Activated naive CD8-positive, alpha-beta T cell treated with anti-CD3 and anti-CD28 coated beads, Interleukin-2, amount 10 ng/mL, durations not matched to agents 7 days and 5 days (primary cell): ENCODE results near the gene C6orf141. TPM values are rescaled to one million over a fixed set of nuclear protein-coding genes. Genes with fewer than 3 reads are reported as not detected.

Source experiments
- ATAC-seq: fragments of 150-1000 bp; cut with Tn5 transposase; one replicate; pipeline ENCODE4 v1.10.0; 2021; ENCODE audit warnings: low read depth, moderate library complexity
- POLR2A ChIA-PET: fragments of 350-600 bp; sonication (Branson Sonifier 250); formaldehyde crosslinking; loops from one replicate; lab custom pipeline; 2021; ENCODE audit warnings: antibody characterized with exemption; lab: Charles Lee
- DNase-seq: peaks from one replicate; pipeline ENCODE4 v3.0.0; 2021
- H3K27ac Mint-ChIP-seq: one replicate; pipeline ENCODE4 v1.8.0; 2022; ENCODE audit warnings: mild to moderate bottlenecking, mixed read lengths
- H3K27me3 Mint-ChIP-seq: one replicate; pipeline ENCODE4 v1.8.0; 2022; ENCODE audit warnings: mild to moderate bottlenecking, moderate library complexity, mixed read lengths
- H3K36me3 Mint-ChIP-seq: one replicate; pipeline ENCODE4 v1.8.0; 2021; ENCODE audit warnings: mild to moderate bottlenecking, mixed read lengths
- H3K4me1 Mint-ChIP-seq: one replicate; pipeline ENCODE4 v1.8.0; 2021; ENCODE audit warnings: mixed read lengths
- H3K4me3 Mint-ChIP-seq: one replicate; pipeline ENCODE4 v1.8.0; 2022; ENCODE audit warnings: mild to moderate bottlenecking, moderate library complexity, mixed read lengths
- H3K9me3 Mint-ChIP-seq: one replicate; pipeline ENCODE4 v1.8.0; 2021; ENCODE audit warnings: mixed read lengths
- total RNA-seq, 2 experiments: library from RNA; stranded (reverse); gene quantifications; one replicate each; pipeline ENCODE4 v1.2.3, GENCODE V29; 2021

C6orf141 gene
- total RNA-seq, 2 experiments from 2014 or later = 0.68 to 0.80 TPM

GRCh38 chr6:49524541-49524940 lies 25.9 kb upstream of the C6orf141 start:
- POLR2A ChIA-PET = no interaction called here
- H3K27ac Mint-ChIP-seq = no peak overlapping the region
- ATAC-seq = no peak

GRCh38 chr6:49526598-49526997 lies 23.9 kb upstream of the C6orf141 start:
- H3K36me3 Mint-ChIP-seq = no peaks in the 10 kb centered on the region
- no peak overlapping the region for H3K27ac Mint-ChIP-seq
- H3K27me3 Mint-ChIP-seq = peaks cover 4% of the 10 kb centered on the region
- H3K4me1 Mint-ChIP-seq = no peaks in the 10 kb centered on the region
- DNase-seq (no peak), ATAC-seq (no peak)
- POLR2A ChIA-PET = no interaction called here
- no peak overlapping the region for H3K4me3 Mint-ChIP-seq
- no peaks in the 10 kb centered on the region for H3K9me3 Mint-ChIP-seq

More at GRCh38 chr6:49524541-49524940, 25.9 kb upstream of the C6orf141 start:
- no peaks in the 10 kb centered on the region for H3K36me3 Mint-ChIP-seq
- no peak for DNase-seq
- no peak overlapping the region for H3K4me3 Mint-ChIP-seq
- H3K9me3 Mint-ChIP-seq = no peaks in the 10 kb centered on the region
- peaks cover 4% of the 10 kb centered on the region for H3K27me3 Mint-ChIP-seq
- H3K4me1 Mint-ChIP-seq = no peaks in the 10 kb centered on the region

GRCh38 chr6:49527320-49527719 lies 23.1 kb upstream of the C6orf141 start:
- no peak for DNase-seq
- peaks cover 2% of the 10 kb centered on the region for H3K4me1 Mint-ChIP-seq
- no peaks in the 10 kb centered on the region for H3K9me3 Mint-ChIP-seq
- no peaks in the 10 kb centered on the region for H3K36me3 Mint-ChIP-seq
- ATAC-seq = no peak
- no peak overlapping the region for H3K4me3 Mint-ChIP-seq
- H3K27ac Mint-ChIP-seq = peak overlapping the region; percentile 20
- H3K27me3 Mint-ChIP-seq = peaks cover 10% of the 10 kb centered on the region
- POLR2A ChIA-PET = no interaction called here

- DNase-seq (no peak), ATAC-seq (no peak)
- Mint-ChIP-seq H3K4me3 (no peak overlapping the region), H3K4me1 (peaks cover 3% of the 10 kb centered on the region), H3K27me3 (peaks cover 17% of the 10 kb centered on the region), H3K27ac (no peak overlapping the region), H3K9me3 (no peaks in the 10 kb centered on the region), H3K36me3 (no peaks in the 10 kb centered on the region)
- POLR2A ChIA-PET = no interaction called here
Observed at GRCh38 chr6:49528571-49528970, 21.9 kb upstream of the C6orf141 start.

- Mint-ChIP-seq H3K4me1 (peaks cover 3% of the 10 kb centered on the region), H3K27ac (no peak overlapping the region), H3K4me3 (no peak overlapping the region), H3K9me3 (no peaks in the 10 kb centered on the region), H3K27me3 (peaks cover 22% of the 10 kb centered on the region), H3K36me3 (no peaks in the 10 kb centered on the region)
- DNase-seq = no peak
- POLR2A ChIA-PET = no interaction called here
- ATAC-seq = no peak
Observed at GRCh38 chr6:49530141-49530776, 20.2 kb upstream of the C6orf141 start.

- DNase-seq = no peak
- POLR2A ChIA-PET = interaction anchor here (1.2 kb wide), 1 partner anchor 14 kb away, joined by 3 read pairs; no protein-coding TSS in a partner anchor
- H3K9me3 Mint-ChIP-seq = no peaks in the 10 kb centered on the region
Observed at GRCh38 chr6:49531774-49532569, 18.5 kb upstream of the C6orf141 start.

GRCh38 chr6:49535795-49536194 lies 14.7 kb upstream of the C6orf141 start:
- peaks cover 19% of the 10 kb centered on the region for H3K27me3 Mint-ChIP-seq
- peaks cover 3% of the 10 kb centered on the region for H3K4me1 Mint-ChIP-seq
- no peak overlapping the region for H3K27ac Mint-ChIP-seq
- no peaks in the 10 kb centered on the region for H3K36me3 Mint-ChIP-seq
- POLR2A ChIA-PET = no interaction called here
- no peak overlapping the region for H3K4me3 Mint-ChIP-seq
- no peak for DNase-seq
- no peaks in the 10 kb centered on the region for H3K9me3 Mint-ChIP-seq
- ATAC-seq = no peak

More at GRCh38 chr6:49531774-49532569, 18.5 kb upstream of the C6orf141 start:
- no peaks in the 10 kb centered on the region for H3K36me3 Mint-ChIP-seq
- peak; percentile 58 for ATAC-seq
- peaks cover 3% of the 10 kb centered on the region for H3K4me1 Mint-ChIP-seq
- no peak overlapping the region for H3K27ac Mint-ChIP-seq
- peak overlapping the region; percentile 15 for H3K4me3 Mint-ChIP-seq
- peaks cover 23% of the 10 kb centered on the region for H3K27me3 Mint-ChIP-seq

GRCh38 chr6:49539102-49539501 lies 11.4 kb upstream of the C6orf141 start:
- Mint-ChIP-seq H3K27ac (no peak overlapping the region), H3K27me3 (peaks cover 9% of the 10 kb centered on the region), H3K4me1 (no peaks in the 10 kb centered on the region), H3K9me3 (no peaks in the 10 kb centered on the region), H3K4me3 (no peak overlapping the region), H3K36me3 (no peaks in the 10 kb centered on the region)
- ATAC-seq = no peak
- DNase-seq = no peak
- POLR2A ChIA-PET = no interaction called here

GRCh38 chr6:49540614-49541013 lies 9.9 kb upstream of the C6orf141 start:
- no peaks in the 10 kb centered on the region for H3K36me3 Mint-ChIP-seq
- DNase-seq (no peak), ATAC-seq (no peak)
- H3K4me3 Mint-ChIP-seq = no peak overlapping the region
- no peaks in the 10 kb centered on the region for H3K4me1 Mint-ChIP-seq
- no peak overlapping the region for H3K27ac Mint-ChIP-seq
- POLR2A ChIA-PET = no interaction called here
- H3K27me3 Mint-ChIP-seq = peaks cover 8% of the 10 kb centered on the region
- H3K9me3 Mint-ChIP-seq = no peaks in the 10 kb centered on the region

- peaks cover 10% of the 10 kb centered on the region for H3K27me3 Mint-ChIP-seq
- H3K4me1 Mint-ChIP-seq = no peaks in the 10 kb centered on the region
- ATAC-seq = no peak
- H3K4me3 Mint-ChIP-seq = no peak overlapping the region
- DNase-seq = no peak
- H3K27ac Mint-ChIP-seq = no peak overlapping the region
- H3K36me3 Mint-ChIP-seq = no peaks in the 10 kb centered on the region
- POLR2A ChIA-PET = no interaction called here
- no peaks in the 10 kb centered on the region for H3K9me3 Mint-ChIP-seq
Observed at GRCh38 chr6:49541210-49541724, 9.2 kb upstream of the C6orf141 start.

- POLR2A ChIA-PET = no interaction called here
- Mint-ChIP-seq H3K27me3 (peaks cover 12% of the 10 kb centered on the region), H3K36me3 (no peaks in the 10 kb centered on the region), H3K4me1 (no peaks in the 10 kb centered on the region), H3K9me3 (no peaks in the 10 kb centered on the region), H3K27ac (no peak overlapping the region), H3K4me3 (no peak overlapping the region)
- no peak for DNase-seq
- ATAC-seq = no peak
Observed at GRCh38 chr6:49541936-49542335, 8.5 kb upstream of the C6orf141 start.

GRCh38 chr6:49543087-49543858 lies 7.2 kb upstream of the C6orf141 start:
- H3K27ac Mint-ChIP-seq = no peak overlapping the region
- POLR2A ChIA-PET = no interaction called here
- no peaks in the 10 kb centered on the region for H3K9me3 Mint-ChIP-seq
- H3K27me3 Mint-ChIP-seq = peaks cover 19% of the 10 kb centered on the region
- no peaks in the 10 kb centered on the region for H3K4me1 Mint-ChIP-seq
- H3K4me3 Mint-ChIP-seq = no peak overlapping the region
- H3K36me3 Mint-ChIP-seq = no peaks in the 10 kb centered on the region
- no peak for DNase-seq
- ATAC-seq = no peak

GRCh38 chr6:49546331-49546730 lies 4.1 kb upstream of the C6orf141 start:
- Mint-ChIP-seq H3K27me3 (peaks cover 30% of the 10 kb centered on the region), H3K27ac (no peak overlapping the region), H3K36me3 (no peaks in the 10 kb centered on the region), H3K4me1 (peaks cover 7% of the 10 kb centered on the region), H3K4me3 (no peak overlapping the region), H3K9me3 (no peaks in the 10 kb centered on the region)
- POLR2A ChIA-PET = interaction anchor here (0.8 kb wide), 1 partner anchor 14 kb away, joined by 3 read pairs; no protein-coding TSS in a partner anchor
- no peak for DNase-seq
- no peak for ATAC-seq
